ENCODE results near the gene ARHGAP18. TPM values are rescaled to one million over a fixed set of nuclear protein-coding genes. Genes with fewer than 3 reads are reported as not detected.

ARHGAP18 gene
- polyA plus RNA-seq, 1 of the 3 experiments (the other 2 are of a cell fraction): 25.0 TPM

Other genes with a start within 250 kb of the ARHGAP18 start
- 3.8 and 4.1 TPM in 2 replicates for gene TMEM244, start 151.1 kb upstream of the ARHGAP18 start, polyA plus RNA-seq (2012; rRNA removed)

Measured in SK-N-SH (cell line).